ENCODE results near the gene SSRP1. TPM values are rescaled to one million over a fixed set of nuclear protein-coding genes. Genes with fewer than 3 reads are reported as not detected.

The SSRP1 gene
- total RNA-seq, 1 donor from 2014 or later: 34.6 TPM

Other genes starting within 250 kb of the SSRP1 start
- 0.16 TPM for gene LRRC55, start 153.9 kb downstream of the SSRP1 start, total RNA-seq
- 8.5 TPM for gene APLNR, start 98.6 kb downstream of the SSRP1 start, total RNA-seq
- 32.6 TPM for gene TNKS1BP1, start 10.9 kb downstream of the SSRP1 start, total RNA-seq
- 1.4 TPM for gene P2RX3, start 2.5 kb upstream of the SSRP1 start, total RNA-seq
- gene PRG3, start 45.3 kb upstream of the SSRP1 start, total RNA-seq: not detected
- gene PRG2, start 54.8 kb upstream of the SSRP1 start, total RNA-seq: not detected
- 21.0 TPM for gene SLC43A3, start 91.2 kb upstream of the SSRP1 start, total RNA-seq
- gene RTN4RL2, start 124.6 kb upstream of the SSRP1 start, total RNA-seq: 1.3 TPM
- 4.3 TPM for gene SLC43A1, start 179.8 kb upstream of the SSRP1 start, total RNA-seq
- 61.0 TPM for gene TIMM10, start 194.9 kb upstream of the SSRP1 start, total RNA-seq
- gene SMTNL1, start 201.7 kb upstream of the SSRP1 start, total RNA-seq: not detected
- gene UBE2L6, start 231.8 kb upstream of the SSRP1 start, total RNA-seq: 19.0 TPM